ENCODE results near the gene TMEM38B.
"Not testable (repeated sequence)": the region's sequence is repeated elsewhere in the genome, so short reads cannot be mapped to it uniquely, and the experiment has no call there.

TMEM38B gene

DNA sequence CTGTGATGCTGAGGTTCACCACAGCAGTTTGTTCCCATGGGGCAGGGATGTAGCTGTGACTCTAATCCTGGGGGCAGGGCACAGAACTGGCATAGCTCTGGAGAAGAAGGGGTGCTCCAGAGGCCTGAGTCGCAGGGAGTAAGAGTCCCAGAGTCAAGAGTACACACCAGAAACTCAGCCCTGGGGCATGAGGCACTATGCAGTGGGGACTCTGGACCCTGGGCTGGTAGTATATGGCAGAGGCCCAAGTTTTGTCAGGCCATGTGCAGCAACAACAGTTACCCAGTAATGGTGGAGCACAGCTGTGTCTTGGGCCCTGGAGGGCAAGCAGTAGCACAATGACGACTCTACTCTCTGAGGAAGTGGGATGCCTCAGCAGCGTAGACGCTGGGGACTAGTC is 42.9 kb downstream of the TMEM38B start:
- TF ChIP-seq, protein P1, sequence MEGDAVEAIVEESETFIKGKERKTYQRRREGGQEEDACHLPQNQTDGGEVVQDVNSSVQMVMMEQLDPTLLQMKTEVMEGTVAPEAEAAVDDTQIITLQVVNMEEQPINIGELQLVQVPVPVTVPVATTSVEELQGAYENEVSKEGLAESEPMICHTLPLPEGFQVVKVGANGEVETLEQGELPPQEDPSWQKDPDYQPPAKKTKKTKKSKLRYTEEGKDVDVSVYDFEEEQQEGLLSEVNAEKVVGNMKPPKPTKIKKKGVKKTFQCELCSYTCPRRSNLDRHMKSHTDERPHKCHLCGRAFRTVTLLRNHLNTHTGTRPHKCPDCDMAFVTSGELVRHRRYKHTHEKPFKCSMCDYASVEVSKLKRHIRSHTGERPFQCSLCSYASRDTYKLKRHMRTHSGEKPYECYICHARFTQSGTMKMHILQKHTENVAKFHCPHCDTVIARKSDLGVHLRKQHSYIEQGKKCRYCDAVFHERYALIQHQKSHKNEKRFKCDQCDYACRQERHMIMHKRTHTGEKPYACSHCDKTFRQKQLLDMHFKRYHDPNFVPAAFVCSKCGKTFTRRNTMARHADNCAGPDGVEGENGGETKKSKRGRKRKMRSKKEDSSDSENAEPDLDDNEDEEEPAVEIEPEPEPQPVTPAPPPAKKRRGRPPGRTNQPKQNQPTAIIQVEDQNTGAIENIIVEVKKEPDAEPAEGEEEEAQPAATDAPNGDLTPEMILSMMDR (conservative IDR thresholded peaks at IDR 0.05; ENCODE audit: low read depth, low read length), result no peak
- no peak overlapping the region for H3K4me3 ChIP-seq (ENCODE audit: low read depth, low read length)
- DNase-seq (ENCODE audit: low read depth), result no peak

DNA sequence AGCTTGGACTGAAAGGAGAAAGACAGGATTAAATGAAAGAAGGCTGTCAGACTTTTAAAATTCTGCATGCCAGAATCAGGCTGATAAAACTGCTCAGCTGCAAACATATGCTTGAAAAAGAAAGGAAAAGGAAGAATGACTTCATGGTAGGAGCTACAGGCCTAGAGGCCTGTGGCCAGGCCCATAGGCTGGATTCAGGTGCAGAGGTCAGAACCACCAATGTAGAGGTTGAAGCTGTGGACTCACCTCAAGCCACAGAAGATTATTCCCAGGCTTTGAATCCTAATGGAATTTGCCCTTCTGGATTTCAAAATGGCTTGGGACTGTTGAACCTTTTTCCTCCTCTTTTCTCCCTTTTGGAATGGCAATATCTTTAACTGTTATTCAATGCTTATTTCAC is 47.7 kb downstream of the TMEM38B start:
- no peak for DNase-seq (ENCODE audit: low read depth)
- TF ChIP-seq, protein P1 (conservative IDR thresholded peaks at IDR 0.05; ENCODE audit: low read depth, low read length), result no peak
- H3K4me3 ChIP-seq (ENCODE audit: low read depth, low read length), result no peak overlapping the region

DNA sequence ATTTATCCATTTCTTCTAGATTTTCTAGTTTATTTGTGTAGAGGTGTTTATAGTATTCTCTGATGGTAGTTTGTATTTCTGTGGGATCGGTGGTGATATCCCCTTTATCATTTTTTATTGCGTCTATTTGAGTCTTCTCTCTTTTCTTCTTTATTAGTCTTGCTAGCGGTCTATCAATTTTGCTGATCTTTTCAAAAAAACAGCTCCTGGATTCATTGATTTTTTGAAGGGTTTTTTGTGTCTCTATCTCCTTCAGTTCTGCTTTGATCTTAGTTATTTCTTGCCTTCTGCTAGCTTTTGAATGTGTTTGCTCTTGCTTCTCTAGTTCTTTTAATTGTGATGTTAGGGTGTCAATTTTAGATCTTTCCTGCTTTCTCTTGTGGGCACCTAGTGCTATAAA is 53.0 kb downstream of the TMEM38B start:
- not testable (repeated sequence) for DNase-seq (ENCODE audit: low read depth); H3K4me3 ChIP-seq (ENCODE audit: low read depth, low read length)

DNA sequence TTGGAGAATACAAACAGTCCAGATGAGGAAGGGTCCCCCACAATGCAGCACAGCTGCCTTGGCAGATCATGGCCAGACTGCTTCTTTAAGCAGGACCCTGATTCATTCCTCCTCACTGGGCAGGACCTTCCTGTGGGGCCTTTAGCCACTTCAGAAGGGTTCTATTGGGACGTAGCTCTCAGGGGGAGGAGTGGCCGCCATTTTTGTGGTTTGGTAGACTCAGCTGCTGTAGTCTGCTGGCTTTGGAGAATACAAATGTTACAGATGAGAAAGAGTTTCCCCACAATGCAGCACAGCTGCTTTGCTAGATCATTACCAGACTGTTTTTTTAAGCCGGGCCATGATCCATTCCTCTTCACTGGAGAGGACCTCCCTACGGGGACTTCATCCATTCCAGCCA is 57.4 kb downstream of the TMEM38B start:
- no peak for DNase-seq (ENCODE audit: low read depth)
- TF ChIP-seq, protein P1 (conservative IDR thresholded peaks at IDR 0.05; ENCODE audit: low read depth, low read length), result no peak
- H3K4me3 ChIP-seq (ENCODE audit: low read depth, low read length), result no peak overlapping the region

DNA sequence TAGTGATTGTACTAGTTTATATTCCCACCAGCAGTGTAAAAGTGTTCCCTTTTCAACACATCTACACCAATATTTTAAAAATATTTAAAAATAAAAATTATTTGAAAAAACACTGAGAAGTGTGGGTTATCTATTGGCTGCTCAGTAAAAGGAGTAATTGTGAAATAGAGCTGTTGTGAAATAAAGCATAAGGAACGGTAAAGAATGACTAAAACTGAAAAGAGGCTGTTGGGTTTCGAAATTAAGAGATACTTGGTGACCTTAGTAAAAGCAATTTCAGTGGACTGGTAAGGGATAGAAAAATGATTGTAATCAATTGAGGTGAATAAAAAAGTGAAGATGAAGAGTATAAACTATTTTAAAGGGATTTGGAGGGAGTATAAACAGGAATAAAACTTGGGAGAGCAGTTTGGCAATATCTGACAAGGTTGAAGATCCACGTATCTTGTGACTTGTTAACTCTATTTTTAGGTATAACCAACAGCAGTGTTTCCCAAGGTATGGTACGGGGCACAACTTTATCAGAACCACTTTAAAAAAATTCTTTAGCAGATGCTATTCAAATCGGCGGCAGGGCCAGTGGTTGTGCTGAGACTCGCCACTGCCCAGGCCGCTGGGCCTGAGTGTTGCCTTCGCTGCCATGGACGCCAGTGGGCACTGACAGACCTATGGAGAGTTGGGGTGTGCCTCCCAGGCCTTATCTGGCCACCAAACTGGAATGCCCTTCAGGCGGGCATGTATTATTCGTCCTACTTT is 63.3 kb downstream of the TMEM38B start:
- DNase-seq (ENCODE audit: low read depth), result peak; percentile 41
- TF ChIP-seq, protein P1 (conservative IDR thresholded peaks at IDR 0.05; ENCODE audit: low read depth, low read length), result no peak
- no peak overlapping the region for H3K4me3 ChIP-seq (ENCODE audit: low read depth, low read length)

DNA sequence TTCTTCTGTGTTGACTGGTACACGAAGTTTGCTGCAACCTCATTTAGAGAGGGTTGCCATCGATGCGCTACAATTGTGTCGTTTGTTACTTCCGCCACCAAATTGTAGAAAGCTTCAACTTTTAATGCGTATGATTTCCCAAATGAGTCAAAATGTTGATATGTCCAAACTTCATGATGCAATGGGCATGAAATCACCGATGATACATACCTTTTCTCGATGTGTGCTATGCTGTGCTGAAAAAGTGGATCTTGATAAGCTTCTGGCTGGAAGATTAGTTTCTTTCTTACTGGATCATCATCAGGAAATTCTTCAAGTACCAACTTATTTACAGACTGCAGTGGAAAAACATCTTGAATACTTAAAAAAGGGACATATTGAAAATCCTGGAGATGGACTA is 65.7 kb downstream of the TMEM38B start:
- H3K4me3 ChIP-seq (ENCODE audit: low read depth, low read length), result no peak overlapping the region
- DNase-seq (ENCODE audit: low read depth), result peak; percentile 4
- TF ChIP-seq, protein P1 (conservative IDR thresholded peaks at IDR 0.05; ENCODE audit: low read depth, low read length), result no peak

DNA sequence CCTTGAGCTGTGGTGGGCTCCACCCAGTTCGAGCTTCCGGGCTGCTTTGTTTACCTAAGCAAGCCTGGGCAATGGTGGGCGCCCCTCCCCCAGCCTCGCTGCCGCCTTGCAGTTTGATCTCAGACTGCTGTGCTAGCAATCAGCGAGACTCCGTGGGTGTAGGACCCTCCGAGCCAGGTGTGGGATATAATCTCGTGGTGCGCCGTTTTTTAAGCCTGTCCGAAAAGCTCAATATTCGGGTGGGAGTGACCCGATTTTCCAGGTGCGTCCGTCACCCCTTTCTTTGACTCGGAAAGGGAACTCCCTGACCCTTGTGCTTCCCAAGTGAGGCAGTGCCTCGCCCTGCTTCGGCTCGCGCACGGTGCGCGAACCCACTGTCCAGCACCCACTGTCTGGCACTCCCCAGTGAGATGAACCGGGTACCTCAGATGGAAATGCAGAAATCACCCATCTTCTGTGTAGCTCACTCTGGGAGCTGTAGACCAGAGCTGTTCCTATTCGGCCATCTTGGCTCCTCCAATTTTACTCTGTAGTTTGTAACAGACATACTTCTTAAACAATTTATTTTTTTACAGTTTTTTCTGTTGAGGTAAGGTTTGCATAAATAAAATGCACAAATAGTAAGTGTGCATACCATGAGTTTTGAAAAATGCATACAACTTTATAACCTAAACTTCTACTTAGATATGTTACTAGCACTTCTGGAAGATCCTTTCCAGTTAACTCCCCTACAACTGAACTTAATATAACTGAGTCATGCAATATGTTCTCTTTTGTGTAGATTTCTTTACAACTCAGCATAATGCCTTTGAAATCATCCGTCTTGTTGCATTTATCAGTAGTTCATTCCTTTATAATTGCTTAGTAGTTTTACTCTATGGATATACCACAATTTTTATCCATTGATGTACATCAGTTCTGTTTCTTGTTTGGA is 88.5 kb downstream of the TMEM38B start:
- not testable (repeated sequence) for DNase-seq (ENCODE audit: low read depth); H3K4me3 ChIP-seq (ENCODE audit: low read depth, low read length)

DNA sequence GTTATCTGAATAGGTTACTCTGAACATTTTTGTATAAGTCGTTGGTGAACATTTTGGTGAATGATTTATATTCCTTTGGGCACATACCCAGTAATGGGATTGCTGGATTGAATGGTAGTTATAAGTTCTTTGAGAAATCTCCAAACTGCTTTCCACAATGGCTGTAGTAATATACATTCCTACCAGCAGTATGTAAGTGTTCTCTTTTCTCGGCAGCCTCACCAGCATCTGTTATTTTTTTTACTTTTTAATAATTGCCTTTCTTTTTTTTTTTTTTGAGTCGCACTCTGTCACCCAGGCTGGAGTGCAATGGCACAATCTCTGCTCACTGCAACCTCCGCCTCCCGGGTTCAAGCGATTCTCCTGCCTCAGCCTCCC is 89.1 kb downstream of the TMEM38B start:
- not testable (repeated sequence) for H3K4me3 ChIP-seq (ENCODE audit: low read depth, low read length)

DNA sequence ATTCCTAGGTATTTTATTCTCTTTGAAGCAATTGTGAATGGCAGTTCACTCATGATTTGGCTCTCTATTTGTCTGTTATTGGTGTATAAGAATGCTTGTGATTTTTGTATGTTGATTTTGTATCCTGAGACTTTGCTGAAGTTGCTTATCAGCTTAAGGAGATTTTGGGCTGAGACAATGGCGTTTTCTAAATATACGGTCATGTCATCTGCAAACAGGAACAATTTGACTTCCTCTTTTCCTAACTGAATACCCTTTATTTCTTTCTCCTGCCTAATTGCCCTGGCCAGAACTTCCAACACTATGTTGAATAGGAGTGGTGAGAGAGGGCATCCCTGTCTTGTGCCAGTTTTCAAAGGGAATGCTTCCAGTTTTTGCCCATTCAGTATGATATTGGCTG is 92.5 kb downstream of the TMEM38B start:
- DNase-seq (ENCODE audit: low read depth); H3K4me3 ChIP-seq (ENCODE audit: low read depth, low read length): not testable (repeated sequence)

More for the DNA sequence above, 89.1 kb downstream of the TMEM38B start:
- DNase-seq (ENCODE audit: low read depth), result not testable (repeated sequence)
